Ovary (tissue), 9 donors: ENCODE data around the gene PCYOX1L. TPM values are rescaled to one million over a fixed set of nuclear protein-coding genes. Genes with fewer than 3 reads are reported as not detected.

ENCODE experiments used
- DNase-seq, 5 donors: peaks; one replicate each; pipeline ENCODE4 v3.0.0-alpha.2; 2019 to 2020
- H3K27ac ChIP-seq, 2 donors: fragments of 200-600 bp; one replicate each; pipeline versions ENCODE4 v1.5.1 to v1.8.0; 2019 to 2022
- H3K27me3 ChIP-seq: fragments of 200-600 bp; one replicate; pipeline ENCODE4 v1.8.0; 2022
- H3K36me3 ChIP-seq: fragments of 200-600 bp; sonication (generic); one replicate; pipeline ENCODE4 v1.5.1; 2019
- H3K4me1 ChIP-seq: one replicate; pipeline ENCODE4 v1.8.1; 2013; ENCODE audit warnings: mild to moderate bottlenecking, moderate library complexity; ENCODE audit not compliant: insufficient read depth
- H3K4me3 ChIP-seq: fragments of 200-600 bp; sonication (generic); one replicate; pipeline ENCODE4 v1.5.1; 2017
- H3K9me3 ChIP-seq, 2 donors: fragments of 200-600 bp in 1 of 2; sonication (generic) in 1 of 2; one replicate each; pipeline versions ENCODE4 v1.5.1 to v1.8.1; 2013 to 2019; ENCODE audit warnings: mild to moderate bottlenecking in 1 of 2, moderate library complexity in 1 of 2
- EP300 ChIP-seq: sonication (generic); formaldehyde crosslinking; IDR thresholded peaks from one replicate; pipeline ENCODE4 v1.6.1; 2017; ENCODE audit warnings: antibody characterized with exemption
- POLR2A ChIP-seq: fragments of 450-650 bp; IDR thresholded peaks from one replicate; pipeline ENCODE4 v1.6.1; 2017; ENCODE audit warnings: antibody characterized with exemption, mild to moderate bottlenecking, moderate library complexity
- WGBS, 3 donors: extraction: QIAGEN DNeasy Blood & Tissue Kit in 1 of 3; methylation state at CpG; one replicate each; pipeline versions ENCODE4 v1.1.5 to v1.1.7; 2013 to 2017; 5-methylcytosine and 5-hydroxymethylcytosine counted together
- intact Hi-C, 4 donors: fragments of 100-400 bp; cut with DNase I; formaldehyde crosslinking; loops; one replicate each; pipeline versions ENCODE4 v1.11.0 to v1.15.1; 2022 to 2023
- polyA plus RNA-seq, 2 donors: library from polyadenylated mRNA; stranded (reverse); fragments of 200-250 nt in 1 of 2; fragments of 350-450 nt in 1 of 2; fragmentation: Illumina TruSeq in 1 of 2; extraction: RNeasy Lipid Tissue Mini Kit (QIAGEN cat#74804) in 1 of 2; gene quantifications; one replicate each; pipeline ENCODE4 v1.2.3, GENCODE V29; 2013 to 2014
- total RNA-seq, 7 donors: library from RNA; depleted of rRNA in 2 of 7; stranded (reverse); fragments of >200 nt in 2 of 7; fragmentation: NEBNext Ultra II Directional in 3 of 7; extraction: Animal tissue kit (Norgen Biotek cat#: 25700) in 3 of 7; gene quantifications; one replicate each; pipeline versions ENCODE4 v1.1.0 to v1.2.4, GENCODE V29; 2016 to 2023
- TF ChIP-seq, protein P1 (sequence below), 3 donors: fragments of 450-650 bp in 2 of 3; fragments of 200-600 bp in 1 of 3; IDR thresholded peaks; one replicate each; pipeline versions ENCODE4 v1.5.1 to v1.8.0; 2016 to 2022; ENCODE audit warnings: antibody characterized with exemption in 3 of 3, mild to moderate bottlenecking in 1 of 3
- donor health status: DM: no; HTN: no; CAD: no; lungs with moderate emphysema.
- donor health status: DM: no; HTN: no; CAD: no.
- donor health status: Bipolar disorder and iron deficiency.
- donor health status: DM: yes; HTN: yes; CAD: no.
- donor health status: DM: no; HTN: no; CAD: no.
- donor health status: DM: yes; HTN: yes; CAD: no.

Gene PCYOX1L
- total and polyA plus RNA-seq, 9 donors = 5.8 to 15.2 (median 8.8) TPM

DNA sequence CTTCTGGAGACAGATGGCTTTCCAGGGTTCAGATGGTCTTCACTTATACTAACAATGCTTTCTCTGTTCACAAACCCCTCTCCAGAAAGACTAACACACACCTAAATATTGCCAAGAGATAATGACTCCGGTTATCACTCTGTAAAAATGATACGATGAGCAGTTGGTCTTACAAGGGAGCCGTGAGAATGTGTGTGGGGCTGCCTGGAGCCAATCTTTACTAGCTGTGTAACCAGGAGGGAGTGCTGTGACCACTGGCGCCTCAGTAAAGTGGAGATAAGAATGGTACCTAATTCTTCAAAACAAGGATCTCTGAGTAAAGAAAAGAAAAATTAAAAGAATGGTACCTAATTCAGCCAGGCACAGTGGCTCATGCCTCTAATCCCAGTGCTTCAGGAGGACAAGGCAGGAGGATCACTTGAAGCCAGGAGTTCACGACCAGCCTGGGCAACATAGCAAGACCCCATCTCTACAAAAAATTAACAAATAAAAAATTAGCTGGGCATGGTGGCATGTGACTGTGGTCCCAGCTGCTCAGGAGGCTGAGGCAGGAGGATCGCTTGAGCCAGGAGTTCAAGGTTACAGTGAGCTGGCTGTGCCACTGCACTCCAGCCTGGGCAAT, 61.2 kb downstream of the PCYOX1L start:
- WGBS, 3 donors = 11 to 24% (median 16%) methylated on average over 6 of the region's 6 CpGs
- no peaks in the 10 kb centered on the region for H3K9me3 ChIP-seq
- peaks cover 73% of the 10 kb centered on the region for H3K4me1 ChIP-seq
- DNase-seq = peak in 2 of 5 donors; percentile 9 to 35
- TF ChIP-seq, protein P1, sequence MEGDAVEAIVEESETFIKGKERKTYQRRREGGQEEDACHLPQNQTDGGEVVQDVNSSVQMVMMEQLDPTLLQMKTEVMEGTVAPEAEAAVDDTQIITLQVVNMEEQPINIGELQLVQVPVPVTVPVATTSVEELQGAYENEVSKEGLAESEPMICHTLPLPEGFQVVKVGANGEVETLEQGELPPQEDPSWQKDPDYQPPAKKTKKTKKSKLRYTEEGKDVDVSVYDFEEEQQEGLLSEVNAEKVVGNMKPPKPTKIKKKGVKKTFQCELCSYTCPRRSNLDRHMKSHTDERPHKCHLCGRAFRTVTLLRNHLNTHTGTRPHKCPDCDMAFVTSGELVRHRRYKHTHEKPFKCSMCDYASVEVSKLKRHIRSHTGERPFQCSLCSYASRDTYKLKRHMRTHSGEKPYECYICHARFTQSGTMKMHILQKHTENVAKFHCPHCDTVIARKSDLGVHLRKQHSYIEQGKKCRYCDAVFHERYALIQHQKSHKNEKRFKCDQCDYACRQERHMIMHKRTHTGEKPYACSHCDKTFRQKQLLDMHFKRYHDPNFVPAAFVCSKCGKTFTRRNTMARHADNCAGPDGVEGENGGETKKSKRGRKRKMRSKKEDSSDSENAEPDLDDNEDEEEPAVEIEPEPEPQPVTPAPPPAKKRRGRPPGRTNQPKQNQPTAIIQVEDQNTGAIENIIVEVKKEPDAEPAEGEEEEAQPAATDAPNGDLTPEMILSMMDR (IDR thresholded peaks at IDR 0.05) = no peak
- TF ChIP-seq POLR2A (no peak), EP300 (no peak)
- intact Hi-C loops = no loop called here
- H3K4me3 ChIP-seq = no peak overlapping the region
- H3K27ac ChIP-seq = peak overlapping the region; percentile 37 to 79
- H3K36me3 ChIP-seq = no peaks in the 10 kb centered on the region
- H3K27me3 ChIP-seq = no peaks in the 10 kb centered on the region

Other genes starting within 250 kb of the PCYOX1L start
- 1 to 10 TPM; 1.7 to 9.3 (median 6.2) TPM for gene ABLIM3, start 216.6 kb upstream of the PCYOX1L start, total RNA-seq
- 10 to 100 TPM in 1 of 2 donors, 1 to 10 TPM in 1; 1.9 to 26.4 TPM for gene ABLIM3, start 216.6 kb upstream of the PCYOX1L start, polyA plus RNA-seq
- 10 to 100 TPM in 3 of 7 donors, 1 to 10 TPM in 4; 3.2 to 15.9 (median 8.3) TPM for gene AFAP1L1, start 86.2 kb upstream of the PCYOX1L start, total RNA-seq
- 10 to 100 TPM in 1 of 2 donors, 1 to 10 TPM in 1; 7.8 to 17.8 TPM for gene AFAP1L1, start 86.2 kb upstream of the PCYOX1L start, polyA plus RNA-seq
- gene GRPEL2, start 12.5 kb upstream of the PCYOX1L start, total RNA-seq = 10 to 100 TPM in 6 of 7 donors, 1 to 10 TPM in 1; 7.8 to 17.5 (median 13.0) TPM
- 1 to 10 TPM; 5.9 to 6.8 TPM for gene GRPEL2, start 12.5 kb upstream of the PCYOX1L start, polyA plus RNA-seq
- gene IL17B, start 21.2 kb downstream of the PCYOX1L start, total RNA-seq = under 1 TPM in 2 of 7 donors, not detected in 5; 0.47 to 0.54 TPM
- gene IL17B, start 21.2 kb downstream of the PCYOX1L start, polyA plus RNA-seq = 1 to 10 TPM in 1 of 2 donors, not detected in 1; 1.7 TPM
- 100 to 1,000 TPM in 6 of 7 donors, 10 to 100 TPM in 1; 96.2 to 233 (median 159) TPM for gene CSNK1A1, start 193.4 kb downstream of the PCYOX1L start, total RNA-seq
- 100 to 1,000 TPM in 1 of 2 donors, 10 to 100 TPM in 1; 64.1 to 136 TPM for gene CSNK1A1, start 193.4 kb downstream of the PCYOX1L start, polyA plus RNA-seq
- gene ARHGEF37, start 223.5 kb downstream of the PCYOX1L start, total RNA-seq = 1 to 10 TPM; 4.1 to 9.9 (median 6.2) TPM
- gene ARHGEF37, start 223.5 kb downstream of the PCYOX1L start, polyA plus RNA-seq = 1 to 10 TPM; 4.2 to 6.8 TPM